ENCODE measurements around the gene CRISPLD2. TPM values are rescaled to one million over a fixed set of nuclear protein-coding genes. Genes with fewer than 3 reads are reported as not detected.

CRISPLD2 gene
- total RNA-seq, 1 donor from 2014 or later = 34.9 TPM

DNA sequence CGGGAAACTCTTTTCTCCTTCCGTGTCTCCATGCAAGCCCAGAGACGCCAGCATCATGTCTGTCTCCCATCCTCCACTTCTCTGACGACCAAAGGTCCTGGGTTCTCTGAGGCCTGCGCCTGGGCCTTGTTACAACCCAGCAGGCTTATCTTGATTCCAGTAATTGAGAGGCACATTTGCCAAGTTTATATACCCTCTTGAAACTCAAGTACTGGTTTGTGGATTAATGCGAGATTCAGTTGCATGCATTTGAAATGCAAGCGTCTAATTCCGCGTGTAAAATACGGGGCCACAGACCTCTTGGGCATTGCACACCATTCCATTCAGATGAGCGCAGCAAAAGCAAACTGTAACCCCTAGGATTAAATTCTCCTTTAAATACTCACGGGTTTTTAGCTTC, 28.7 kb upstream of the CRISPLD2 start:
- H3K4me1 ChIP-seq = peaks cover 31% of the 10 kb centered on the region
- no peaks in the 10 kb centered on the region for H3K9me3 ChIP-seq
- intact Hi-C loops (cut with DNase I) = no loop called here
- no peaks in the 10 kb centered on the region for H3K27me3 ChIP-seq (ENCODE audit: low read depth)
- TF ChIP-seq, protein P1, sequence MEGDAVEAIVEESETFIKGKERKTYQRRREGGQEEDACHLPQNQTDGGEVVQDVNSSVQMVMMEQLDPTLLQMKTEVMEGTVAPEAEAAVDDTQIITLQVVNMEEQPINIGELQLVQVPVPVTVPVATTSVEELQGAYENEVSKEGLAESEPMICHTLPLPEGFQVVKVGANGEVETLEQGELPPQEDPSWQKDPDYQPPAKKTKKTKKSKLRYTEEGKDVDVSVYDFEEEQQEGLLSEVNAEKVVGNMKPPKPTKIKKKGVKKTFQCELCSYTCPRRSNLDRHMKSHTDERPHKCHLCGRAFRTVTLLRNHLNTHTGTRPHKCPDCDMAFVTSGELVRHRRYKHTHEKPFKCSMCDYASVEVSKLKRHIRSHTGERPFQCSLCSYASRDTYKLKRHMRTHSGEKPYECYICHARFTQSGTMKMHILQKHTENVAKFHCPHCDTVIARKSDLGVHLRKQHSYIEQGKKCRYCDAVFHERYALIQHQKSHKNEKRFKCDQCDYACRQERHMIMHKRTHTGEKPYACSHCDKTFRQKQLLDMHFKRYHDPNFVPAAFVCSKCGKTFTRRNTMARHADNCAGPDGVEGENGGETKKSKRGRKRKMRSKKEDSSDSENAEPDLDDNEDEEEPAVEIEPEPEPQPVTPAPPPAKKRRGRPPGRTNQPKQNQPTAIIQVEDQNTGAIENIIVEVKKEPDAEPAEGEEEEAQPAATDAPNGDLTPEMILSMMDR (IDR thresholded peaks at IDR 0.05) = no peak
- no peak overlapping the region for H3K4me3 ChIP-seq
- H3K36me3 ChIP-seq = no peaks in the 10 kb centered on the region
- peak; percentile 25 to 52 for ATAC-seq
- DNase-seq = no peak
- H3K27ac ChIP-seq = no peak overlapping the region

DNA sequence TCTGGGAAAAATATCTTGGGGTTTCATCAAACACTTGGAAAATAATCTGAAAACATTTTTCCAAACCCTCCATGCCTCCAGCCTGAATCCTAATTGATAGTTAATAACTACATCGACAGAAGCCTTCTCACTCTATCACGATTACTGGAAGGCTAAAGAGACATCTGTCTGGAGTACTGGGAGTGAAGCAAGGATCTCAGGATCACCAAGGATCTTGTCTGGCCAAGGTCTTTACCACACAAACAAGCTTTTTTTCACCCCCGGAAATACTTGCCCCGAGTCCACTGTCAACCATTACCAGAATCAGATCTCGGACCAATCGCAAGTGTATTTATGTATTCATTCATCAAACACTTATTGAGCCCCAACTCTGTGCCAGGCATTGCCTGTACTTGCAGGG, 28.3 kb upstream of the CRISPLD2 start:
- Histone ChIP-seq H3K4me3 (no peak overlapping the region), H3K27ac (no peak overlapping the region), H3K36me3 (no peaks in the 10 kb centered on the region), H3K27me3 (ENCODE audit: low read depth) (no peaks in the 10 kb centered on the region), H3K4me1 (peaks cover 27% of the 10 kb centered on the region), H3K9me3 (no peaks in the 10 kb centered on the region)
- DNase-seq = no peak
- TF ChIP-seq, protein P1 (IDR thresholded peaks at IDR 0.05) = no peak
- intact Hi-C loops (cut with DNase I) = no loop called here
- ATAC-seq = no peak

DNA sequence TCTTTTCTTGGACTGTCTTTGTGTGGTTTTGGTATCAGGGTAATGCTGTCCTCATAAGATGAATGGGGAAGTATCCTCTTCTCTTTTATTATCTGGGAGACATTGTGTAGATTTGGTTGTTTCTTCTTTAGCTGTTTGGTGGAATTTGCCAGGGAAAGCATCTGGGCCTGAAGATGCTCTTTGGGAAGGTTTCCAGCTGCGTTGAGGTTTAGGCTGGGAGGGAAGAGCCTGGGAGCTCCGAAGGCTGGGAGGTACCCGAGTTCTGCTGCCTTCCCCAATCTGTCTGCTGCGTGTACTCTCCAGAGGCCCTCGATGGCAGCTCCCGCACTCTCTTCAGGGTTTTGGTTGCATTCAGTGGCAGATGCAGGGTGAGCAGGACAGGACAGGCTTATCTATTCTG, 25.6 kb upstream of the CRISPLD2 start:
- TF ChIP-seq, protein P1 (IDR thresholded peaks at IDR 0.05) = no peak
- H3K4me3 ChIP-seq = no peak overlapping the region
- H3K27me3 ChIP-seq (ENCODE audit: low read depth) = no peaks in the 10 kb centered on the region
- H3K36me3 ChIP-seq = no peaks in the 10 kb centered on the region
- H3K9me3 ChIP-seq = no peaks in the 10 kb centered on the region
- peaks cover 22% of the 10 kb centered on the region for H3K4me1 ChIP-seq
- ATAC-seq (no peak), DNase-seq (no peak)
- H3K27ac ChIP-seq = no peak overlapping the region
- intact Hi-C loops (cut with DNase I) = no loop called here

DNA sequence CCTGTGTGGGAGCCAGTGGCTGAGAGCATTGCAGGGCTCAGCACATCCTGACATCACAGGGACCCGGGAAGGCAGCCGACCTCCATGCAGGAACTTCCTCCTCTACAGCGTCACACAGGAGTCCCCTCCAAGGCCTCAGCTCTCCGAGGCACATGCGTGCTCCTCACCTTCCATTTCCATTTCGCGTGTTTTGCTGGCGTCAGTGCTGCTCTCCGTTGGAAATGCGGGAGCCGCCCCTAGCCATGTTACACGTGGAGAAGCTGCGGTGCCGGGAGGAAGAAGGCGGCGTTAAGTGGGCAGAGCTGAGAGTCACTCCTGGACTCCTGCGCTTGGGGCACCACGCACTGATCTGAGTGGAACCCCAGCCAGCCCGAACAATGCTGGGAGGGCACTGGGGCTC, 25.2 kb upstream of the CRISPLD2 start:
- H3K9me3 ChIP-seq = no peaks in the 10 kb centered on the region
- TF ChIP-seq, protein P1 (IDR thresholded peaks at IDR 0.05) = no peak
- peak in 1 of 2 donors; percentile 23 for ATAC-seq
- intact Hi-C loops (cut with DNase I) = no loop called here
- DNase-seq = no peak
- no peaks in the 10 kb centered on the region for H3K27me3 ChIP-seq (ENCODE audit: low read depth)
- no peak overlapping the region for H3K4me3 ChIP-seq
- H3K4me1 ChIP-seq = peaks cover 22% of the 10 kb centered on the region
- peak overlapping the region; percentile 22 for H3K27ac ChIP-seq
- no peaks in the 10 kb centered on the region for H3K36me3 ChIP-seq

DNA sequence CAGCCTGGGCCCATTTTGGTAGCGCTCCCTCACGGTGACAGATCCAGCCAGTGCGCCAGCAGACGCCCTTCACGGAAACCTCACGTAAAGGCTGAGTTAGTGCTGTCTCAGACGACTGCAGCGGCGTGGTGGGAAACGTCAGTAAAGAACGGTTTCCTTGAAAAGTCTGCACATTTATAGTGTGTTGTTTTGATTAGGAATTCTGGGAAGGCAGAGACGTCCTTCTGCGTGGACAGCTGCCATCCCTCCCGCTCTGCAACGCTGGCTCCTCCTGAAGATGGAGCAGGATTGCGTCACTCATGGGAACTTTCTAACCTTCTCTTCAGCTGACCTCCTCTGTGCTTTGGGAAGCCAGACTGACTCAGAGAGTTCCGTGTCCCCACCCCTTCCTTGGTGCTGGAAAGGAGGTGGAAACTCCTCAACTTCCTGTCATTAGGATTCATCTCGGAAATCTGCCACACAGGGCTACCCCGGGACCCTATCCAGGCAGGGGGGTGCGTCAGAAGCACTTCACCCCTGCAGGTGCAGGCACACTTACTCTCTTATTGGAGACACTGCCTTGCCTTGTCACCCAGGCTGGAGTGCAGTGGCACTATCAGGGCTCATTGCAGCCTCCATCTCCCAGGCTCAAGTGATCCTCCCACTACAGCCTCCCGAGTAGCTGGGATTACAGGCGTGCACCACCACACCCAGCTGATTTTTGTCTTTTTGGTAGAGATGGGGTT, 24.3 kb upstream of the CRISPLD2 start:
- H3K4me3 ChIP-seq = no peak overlapping the region
- DNase-seq = no peak

More for the DNA sequence above, 24.3 kb upstream of the CRISPLD2 start:
- TF ChIP-seq, protein P1 (IDR thresholded peaks at IDR 0.05) = no peak
- H3K4me1 ChIP-seq = peaks cover 22% of the 10 kb centered on the region
- peak overlapping the region; percentile 22 for H3K27ac ChIP-seq
- no peaks in the 10 kb centered on the region for H3K36me3 ChIP-seq
- peak; percentile 81 to 87 for ATAC-seq
- intact Hi-C loops (cut with DNase I) = no loop called here
- H3K9me3 ChIP-seq = no peaks in the 10 kb centered on the region
- no peaks in the 10 kb centered on the region for H3K27me3 ChIP-seq (ENCODE audit: low read depth)
